Measurements from ENCODE around the gene ASAP3.
A peak's percentile ranks its signal among the peaks of the same experiment; 100 is the strongest.

ASAP3 gene

DNA sequence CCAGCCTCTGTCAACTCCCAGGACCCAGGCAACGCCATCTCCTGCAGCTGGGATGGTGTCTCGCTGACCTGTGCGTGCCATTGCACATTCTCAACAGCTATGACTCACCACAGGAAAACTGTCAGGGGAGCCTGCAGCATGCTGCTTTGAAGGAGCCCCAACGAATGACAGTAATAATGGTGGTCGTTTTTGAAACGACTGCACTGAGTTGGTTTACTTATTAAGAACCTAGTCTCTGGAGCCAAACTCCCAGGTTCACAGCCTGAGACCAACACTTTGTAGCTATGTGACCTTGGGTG, 81.0 kb downstream of the ASAP3 start:
- DNase-seq (ENCODE audit: extremely low spot score, insufficient read length, low read depth) (no peak), FAIRE-seq (no peak)

DNA sequence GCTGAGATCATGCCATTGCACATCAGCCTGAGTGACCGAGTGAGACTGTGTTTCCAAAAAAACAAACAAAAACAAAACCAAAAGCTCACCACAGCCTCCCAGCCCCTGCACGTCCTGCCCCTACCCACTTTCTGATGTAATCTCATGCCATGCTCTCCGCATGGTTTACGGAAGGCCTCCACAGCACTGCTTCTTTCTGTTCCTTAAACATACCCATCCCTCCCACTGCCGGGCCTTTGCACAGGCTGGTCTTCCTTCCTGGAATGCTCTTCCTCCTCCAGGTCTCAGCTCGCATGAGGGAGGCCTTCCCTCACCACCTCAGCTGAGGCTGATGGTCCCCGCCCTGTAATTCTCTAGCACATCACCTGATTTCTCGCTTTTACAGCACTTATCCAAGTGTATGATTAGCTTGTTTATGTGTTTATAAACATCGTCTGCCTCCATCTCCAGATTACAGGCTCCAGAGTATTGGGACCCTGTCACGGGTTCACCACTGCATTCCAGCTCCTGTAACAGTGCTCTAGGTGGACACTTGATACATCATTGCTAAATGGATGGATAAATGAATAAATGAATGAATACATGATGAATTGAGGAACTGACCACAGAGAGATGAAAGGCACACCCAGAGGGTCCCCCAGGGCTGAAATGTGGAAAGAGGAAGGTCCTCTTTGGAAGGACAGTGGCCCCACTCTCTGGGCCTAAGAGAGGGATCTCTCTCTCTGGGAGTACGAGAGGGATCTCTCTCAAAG, 81.5 kb downstream of the ASAP3 start:
- FAIRE-seq (no peak), DNase-seq (ENCODE audit: extremely low spot score, insufficient read length, low read depth) (no peak)

DNA sequence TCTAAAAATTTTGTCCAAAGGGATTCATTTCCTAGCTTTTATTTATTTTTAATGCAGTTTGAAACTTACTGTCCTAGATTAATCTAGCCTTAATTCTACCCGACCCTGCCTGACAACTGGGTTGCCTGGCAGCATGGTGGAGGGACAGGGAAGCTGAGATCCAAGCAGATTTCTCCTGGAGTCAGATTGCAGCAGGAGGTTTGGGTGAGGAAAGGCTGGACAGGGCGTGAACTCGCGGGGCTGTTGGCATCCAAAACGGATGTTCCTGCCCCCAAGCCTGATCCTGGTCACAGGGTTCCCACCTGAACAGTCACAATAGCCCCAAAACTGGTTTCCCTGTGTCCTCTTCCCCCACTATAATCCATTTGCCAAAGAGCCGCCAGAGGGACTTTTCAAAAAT, 82.7 kb downstream of the ASAP3 start:
- FAIRE-seq = no peak

DNA sequence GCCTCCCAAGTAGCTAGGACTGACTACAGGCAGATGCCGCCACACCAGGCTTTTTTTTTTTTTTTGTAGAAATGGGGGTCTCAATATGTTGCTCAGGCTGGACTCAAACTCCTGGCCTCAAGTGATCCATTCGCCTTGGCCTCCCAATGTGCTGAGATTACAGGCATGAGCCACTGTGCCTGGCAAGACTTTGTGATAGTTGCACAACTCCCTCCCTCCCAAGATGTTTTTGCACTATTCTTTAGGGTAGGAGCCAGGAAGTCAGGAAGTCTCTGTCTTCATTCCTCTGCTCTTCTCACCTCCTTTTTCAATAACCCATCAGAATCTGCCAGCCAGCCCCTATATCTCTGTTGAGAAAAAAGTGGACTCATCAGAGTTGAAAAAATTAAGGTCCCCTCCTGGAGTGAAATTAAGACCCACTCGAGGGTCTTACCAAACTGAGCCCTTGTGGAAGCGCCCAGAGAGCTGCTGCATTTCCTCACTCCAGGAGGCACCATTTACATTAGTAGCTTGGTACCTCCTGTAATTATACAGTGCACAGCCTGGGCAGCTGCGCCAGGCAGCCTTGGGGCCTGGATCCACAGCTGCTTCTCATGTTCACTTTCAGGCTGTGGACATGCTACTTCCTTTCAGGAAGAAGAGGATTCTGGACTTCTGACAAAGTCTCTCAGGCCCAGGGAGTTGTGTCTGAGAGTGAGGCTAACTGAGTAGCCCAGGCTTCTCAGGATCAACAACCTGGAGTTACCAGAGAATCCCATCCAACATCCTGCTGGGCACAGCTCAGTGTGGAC, 83.5 kb downstream of the ASAP3 start:
- FAIRE-seq = no peak
- no peak for DNase-seq (ENCODE audit: extremely low spot score, insufficient read length, low read depth)

More for the DNA sequence above, 82.7 kb downstream of the ASAP3 start:
- no peak for DNase-seq (ENCODE audit: extremely low spot score, insufficient read length, low read depth)

GRCh38 chr1:23399229-23399628, 84.8 kb downstream of the ASAP3 start:
- no peak for FAIRE-seq

GRCh38 chr1:23397908-23398307, 86.1 kb downstream of the ASAP3 start:
- DNase-seq (ENCODE audit: extremely low spot score, insufficient read length, low read depth) = no peak
- FAIRE-seq = no peak

More at GRCh38 chr1:23399229-23399628, 84.8 kb downstream of the ASAP3 start:
- DNase-seq (ENCODE audit: extremely low spot score, insufficient read length, low read depth) = no peak

DNA sequence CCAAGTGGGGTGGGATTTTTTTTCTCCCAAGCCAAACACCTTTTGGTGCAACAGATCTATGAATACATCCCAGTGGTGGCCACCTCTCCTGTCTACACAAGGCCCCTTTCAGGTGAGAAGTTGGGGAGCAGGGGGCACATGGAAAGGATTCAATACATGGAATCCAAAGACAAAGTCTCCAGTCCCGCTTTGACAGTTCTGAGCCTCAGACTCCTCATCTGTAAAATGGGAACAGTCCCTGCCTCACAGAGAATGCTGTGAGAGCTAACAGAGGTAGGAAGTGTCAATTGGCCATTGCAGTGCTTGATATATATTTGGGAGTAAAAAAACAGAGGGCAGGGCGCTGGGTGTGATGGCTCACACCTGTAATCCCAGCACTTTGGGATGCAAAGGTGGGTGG, 87.6 kb downstream of the ASAP3 start:
- DNase-seq (ENCODE audit: extremely low spot score, insufficient read length, low read depth) = no peak
- no peak for FAIRE-seq

- DNase-seq (ENCODE audit: extremely low spot score, insufficient read length, low read depth) (no peak), FAIRE-seq (no peak)
Observed at GRCh38 chr1:23395849-23396248, 88.1 kb downstream of the ASAP3 start.

- DNase-seq (ENCODE audit: extremely low spot score, insufficient read length, low read depth) (no peak), FAIRE-seq (no peak)
Observed at GRCh38 chr1:23395154-23395724, 88.7 kb downstream of the ASAP3 start.

- no peak for FAIRE-seq
Observed at GRCh38 chr1:23394684-23395083, 89.3 kb downstream of the ASAP3 start.

DNA sequence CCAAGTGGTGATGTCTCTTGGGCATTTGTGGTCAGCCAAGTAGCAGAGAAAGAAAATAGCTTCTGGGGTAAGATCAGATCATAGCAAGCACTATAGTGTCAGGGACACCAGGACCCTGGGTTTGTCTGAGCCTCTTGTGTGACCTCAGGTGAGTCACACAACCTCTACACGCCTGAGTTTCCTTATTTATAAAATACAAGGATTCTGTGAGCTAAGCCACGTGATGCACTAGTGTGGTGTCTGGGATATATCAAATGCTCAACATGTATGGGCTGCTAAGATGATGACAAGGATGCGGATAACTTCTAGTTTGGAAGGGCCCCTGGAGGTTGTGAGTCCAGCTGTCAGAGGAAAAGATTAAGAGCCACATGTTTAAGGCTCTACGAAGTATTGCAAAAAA, 89.8 kb downstream of the ASAP3 start:
- FAIRE-seq = no peak
- no peak for DNase-seq (ENCODE audit: extremely low spot score, insufficient read length, low read depth)

More at GRCh38 chr1:23394684-23395083, 89.3 kb downstream of the ASAP3 start:
- no peak for DNase-seq (ENCODE audit: extremely low spot score, insufficient read length, low read depth)

DNA sequence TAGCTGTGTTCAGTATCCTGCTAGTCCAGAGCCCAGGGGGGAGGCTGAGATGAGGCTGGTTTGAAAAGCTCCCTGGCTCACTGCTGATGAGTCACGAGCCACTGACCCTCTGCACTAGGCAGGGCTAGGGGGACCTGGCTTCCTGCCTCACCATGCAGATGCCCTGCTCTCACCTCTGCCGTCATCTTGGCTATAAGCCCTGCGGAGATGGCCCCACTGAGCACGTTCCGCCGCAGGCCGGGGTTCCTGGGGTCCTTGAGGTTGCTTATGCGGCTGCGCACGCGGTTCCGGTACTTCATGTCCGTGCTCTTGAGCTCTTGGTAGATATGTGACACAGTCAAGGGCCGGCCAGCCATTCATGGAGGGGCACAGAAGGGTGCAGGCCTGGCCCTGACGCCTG, 90.3 kb downstream of the ASAP3 start:
- no peak for DNase-seq (ENCODE audit: extremely low spot score, insufficient read length, low read depth)
- FAIRE-seq = no peak

- no peak for DNase-seq (ENCODE audit: extremely low spot score, insufficient read length, low read depth)
- FAIRE-seq = peak; percentile 64
Observed at GRCh38 chr1:23392125-23392855, 91.7 kb downstream of the ASAP3 start.

- DNase-seq (ENCODE audit: extremely low spot score, insufficient read length, low read depth) (no peak), FAIRE-seq (no peak)
Observed at GRCh38 chr1:23389837-23390321, 94.1 kb downstream of the ASAP3 start.

- FAIRE-seq = no peak
Observed at GRCh38 chr1:23387494-23387893, 96.5 kb downstream of the ASAP3 start.

GRCh38 chr1:23385119-23385621, 98.8 kb downstream of the ASAP3 start:
- no peak for FAIRE-seq
- DNase-seq (ENCODE audit: extremely low spot score, insufficient read length, low read depth) = no peak

More at GRCh38 chr1:23387494-23387893, 96.5 kb downstream of the ASAP3 start:
- DNase-seq (ENCODE audit: extremely low spot score, insufficient read length, low read depth) = no peak

DNA sequence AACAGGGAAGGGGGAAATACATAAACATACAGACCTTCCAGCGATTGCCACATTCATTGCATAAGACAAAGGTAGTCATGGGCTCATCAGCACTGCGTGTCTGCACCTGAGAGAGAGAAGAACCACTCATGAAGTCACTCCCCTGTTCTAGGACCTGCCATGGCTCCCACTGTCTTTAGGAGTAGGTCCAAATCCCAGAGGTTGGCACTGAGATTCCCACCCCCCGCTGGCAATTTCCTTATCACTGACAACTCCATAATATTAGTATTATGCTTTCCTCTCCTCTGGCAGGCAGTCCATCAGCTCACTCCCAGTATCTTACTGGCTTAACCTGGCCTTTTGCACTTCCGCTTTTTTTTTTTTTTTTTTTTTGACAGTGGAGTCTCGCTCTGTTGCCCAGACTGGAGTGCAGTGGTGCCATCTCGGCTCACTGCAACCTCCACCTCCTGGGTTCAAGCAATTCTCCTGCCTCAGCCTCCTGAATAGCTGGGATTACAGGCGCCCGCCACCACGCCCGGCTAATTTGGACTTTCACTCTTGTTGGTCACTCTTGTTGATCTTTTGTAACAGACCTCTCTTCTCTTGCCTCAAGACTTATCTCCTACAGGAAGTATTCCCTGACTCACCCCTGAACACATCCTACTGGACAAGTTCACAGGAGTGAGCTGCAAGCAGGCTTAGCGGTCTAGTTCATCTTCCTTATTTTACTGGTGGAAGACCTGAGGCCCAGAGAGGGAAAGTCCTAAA, 99.5 kb downstream of the ASAP3 start:
- FAIRE-seq (no peak), DNase-seq (ENCODE audit: extremely low spot score, insufficient read length, low read depth) (no peak)

DNA sequence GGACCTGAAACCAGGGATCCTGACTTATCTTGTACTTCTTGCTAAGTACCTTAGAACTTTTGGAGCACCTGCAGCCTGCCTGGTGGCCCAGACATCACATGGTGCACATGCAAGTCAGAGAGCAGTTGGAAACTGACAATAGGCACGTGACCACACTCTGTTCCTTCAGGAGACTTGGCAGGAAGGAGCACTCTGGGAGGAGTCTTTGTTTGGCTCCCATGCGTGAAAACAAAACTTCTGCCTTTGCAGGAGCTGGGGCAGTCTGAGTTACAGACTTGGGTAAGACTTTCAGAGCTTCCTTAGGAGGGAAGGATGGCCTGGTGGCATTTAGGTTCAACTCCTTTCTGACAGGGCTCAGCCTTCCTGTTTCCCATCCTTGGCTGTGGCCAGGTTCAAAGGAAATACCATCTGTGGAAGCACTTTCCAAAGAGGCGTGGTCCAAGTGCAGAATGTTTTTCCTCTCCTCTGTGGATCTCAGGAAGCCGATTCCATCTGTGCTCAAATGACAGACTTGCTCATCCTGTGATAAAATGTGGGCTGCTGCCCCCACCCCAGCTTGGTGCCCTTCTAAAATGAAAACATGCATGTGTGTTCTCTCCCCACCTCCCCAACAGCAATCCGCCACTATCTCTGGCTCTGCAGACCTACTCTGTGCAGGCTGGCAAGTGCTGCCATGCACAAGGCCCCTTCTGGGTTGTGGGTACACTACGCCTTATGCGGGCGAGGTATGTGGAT, 100.2 kb downstream of the ASAP3 start:
- no peak for FAIRE-seq
- DNase-seq (ENCODE audit: extremely low spot score, insufficient read length, low read depth) = no peak

Data from GM18507 (cell line).